HG03457 (cell line): Measurements from ENCODE around the gene GTF2H4.

Experiments
- ATAC-seq: cut with Tn5 transposase; IDR thresholded peaks from one replicate; pipeline ENCODE4 v1.9.1; 2021; ENCODE audit warnings: moderate number of reproducible peaks; ENCODE audit not compliant: unreplicated experiment

Gene GTF2H4

GRCh38 chr6:30882204-30882758 lies 25.7 kb upstream of the GTF2H4 start:
- no peak for ATAC-seq

- ATAC-seq = no peak
These were observed 25.0 kb upstream of the GTF2H4 start for GRCh38 chr6:30882759-30883684.

- no peak for ATAC-seq
These were observed 24.1 kb upstream of the GTF2H4 start, which contains the start of gene DDR1 for GRCh38 chr6:30883685-30884520. TSS of gene DDR1 (plus strand) at chr6:30884519. CDS start at chr6:30888730, 4,211 bp downstream.

GRCh38 chr6:30884521-30885480 lies 23.2 kb upstream of the GTF2H4 start:
- no peak for ATAC-seq

- ATAC-seq = no peak
These were observed 22.5 kb upstream of the GTF2H4 start for GRCh38 chr6:30885481-30885998.

GRCh38 chr6:30885999-30886896 lies 21.8 kb upstream of the GTF2H4 start:
- no peak for ATAC-seq

- no peak for ATAC-seq
These were observed 21.1 kb upstream of the GTF2H4 start for GRCh38 chr6:30886897-30887255.

- no peak for ATAC-seq
These were observed 19.8 kb upstream of the GTF2H4 start for GRCh38 chr6:30887901-30888815.

- no peak for ATAC-seq
These were observed 19.1 kb upstream of the GTF2H4 start for GRCh38 chr6:30888816-30889495.

- ATAC-seq = no peak
These were observed 18.5 kb upstream of the GTF2H4 start for GRCh38 chr6:30889496-30889885.

- ATAC-seq = no peak
These were observed 17.9 kb upstream of the GTF2H4 start for GRCh38 chr6:30889921-30890645.

GRCh38 chr6:30890646-30891449 lies 17.2 kb upstream of the GTF2H4 start:
- ATAC-seq = no peak

- no peak for ATAC-seq
These were observed 16.6 kb upstream of the GTF2H4 start for GRCh38 chr6:30891450-30891723.

- no peak for ATAC-seq
These were observed 16.0 kb upstream of the GTF2H4 start for GRCh38 chr6:30891816-30892538.

GRCh38 chr6:30893001-30893591 lies 14.9 kb upstream of the GTF2H4 start:
- ATAC-seq = no peak
